Measurements from ENCODE around the gene USP9X.

GRCh38 chrX:41250867-41251266 lies 165.6 kb downstream of the USP9X start:
- TF ChIP-seq POLR2AphosphoS5 (IDR thresholded peaks at IDR 0.05) (no peak), CTCF (IDR thresholded peaks at IDR 0.05) (no peak), POLR2A (IDR thresholded peaks at IDR 0.05) (no peak)

Data from breast epithelium (tissue), 3 donors.